ENCODE results near the gene ZCWPW1. TPM values are rescaled to one million over a fixed set of nuclear protein-coding genes. Genes with fewer than 3 reads are reported as not detected.
"Not testable (repeated sequence)": the region's sequence is repeated elsewhere in the genome, so short reads cannot be mapped to it uniquely, and the experiment has no call there.

ZCWPW1 gene
- total RNA-seq, 1 experiment from 2014 or later, result 4.1 TPM

GRCh38 chr7:100386940-100387339 is 41.6 kb downstream of the ZCWPW1 start:
- intact Hi-C loops (cut with micrococcal nuclease; ENCODE audit: unreplicated experiment), result no loop called here
- Mint-ChIP-seq H3K4me3 (ENCODE audit: low read depth, unreplicated experiment) (no peak overlapping the region), H3K4me1 (ENCODE audit: low read depth, unreplicated experiment) (no peaks in the 10 kb centered on the region), H3K27ac (ENCODE audit: unreplicated experiment) (no peak overlapping the region), H3K27me3 (ENCODE audit: unreplicated experiment) (peaks cover 40% of the 10 kb centered on the region), H3K36me3 (ENCODE audit: insufficient read depth, unreplicated experiment) (peaks cover 5% of the 10 kb centered on the region), H3K9me3 (ENCODE audit: low read depth, unreplicated experiment) (no peaks in the 10 kb centered on the region)
- no peak for TF ChIP-seq CTCF (IDR thresholded peaks at IDR 0.05; ENCODE audit: unreplicated experiment)
- DNase-seq, result no peak
- CTCF ChIA-PET, result no interaction called here
- BruUV-seq (replicated peaks), result no TSS peak

GRCh38 chr7:100384628-100385294 is 43.7 kb downstream of the ZCWPW1 start:
- CTCF ChIA-PET, result no interaction called here

GRCh38 chr7:100382234-100382853 is 46.2 kb downstream of the ZCWPW1 start:
- intact Hi-C loops (cut with micrococcal nuclease; ENCODE audit: unreplicated experiment); H3K9me3 Mint-ChIP-seq (ENCODE audit: low read depth, unreplicated experiment); CTCF ChIA-PET; H3K4me3 Mint-ChIP-seq (ENCODE audit: low read depth, unreplicated experiment); BruUV-seq (replicated peaks); H3K36me3 Mint-ChIP-seq (ENCODE audit: insufficient read depth, unreplicated experiment); DNase-seq; H3K27ac Mint-ChIP-seq (ENCODE audit: unreplicated experiment); H3K4me1 Mint-ChIP-seq (ENCODE audit: low read depth, unreplicated experiment): not testable (repeated sequence)
- H3K27me3 Mint-ChIP-seq (ENCODE audit: unreplicated experiment), result peaks cover 13% of the 10 kb centered on the region

More at GRCh38 chr7:100384628-100385294, 43.7 kb downstream of the ZCWPW1 start:
- H3K27ac Mint-ChIP-seq (ENCODE audit: unreplicated experiment), result no peak overlapping the region
- H3K4me3 Mint-ChIP-seq (ENCODE audit: low read depth, unreplicated experiment), result no peak overlapping the region
- no peak for TF ChIP-seq CTCF (IDR thresholded peaks at IDR 0.05; ENCODE audit: unreplicated experiment)
- peaks cover 24% of the 10 kb centered on the region for H3K27me3 Mint-ChIP-seq (ENCODE audit: unreplicated experiment)
- intact Hi-C loops (cut with micrococcal nuclease; ENCODE audit: unreplicated experiment), result no loop called here
- no TSS peak for BruUV-seq (replicated peaks)
- H3K4me1 Mint-ChIP-seq (ENCODE audit: low read depth, unreplicated experiment), result no peaks in the 10 kb centered on the region
- no peaks in the 10 kb centered on the region for H3K36me3 Mint-ChIP-seq (ENCODE audit: insufficient read depth, unreplicated experiment)
- no peak for DNase-seq
- no peaks in the 10 kb centered on the region for H3K9me3 Mint-ChIP-seq (ENCODE audit: low read depth, unreplicated experiment)

- CTCF ChIA-PET; intact Hi-C loops (cut with micrococcal nuclease; ENCODE audit: unreplicated experiment); H3K27ac Mint-ChIP-seq (ENCODE audit: unreplicated experiment); H3K4me3 Mint-ChIP-seq (ENCODE audit: low read depth, unreplicated experiment); BruUV-seq (replicated peaks); H3K4me1 Mint-ChIP-seq (ENCODE audit: low read depth, unreplicated experiment); H3K36me3 Mint-ChIP-seq (ENCODE audit: insufficient read depth, unreplicated experiment); DNase-seq; H3K9me3 Mint-ChIP-seq (ENCODE audit: low read depth, unreplicated experiment): not testable (repeated sequence)
- peaks cover 13% of the 10 kb centered on the region for H3K27me3 Mint-ChIP-seq (ENCODE audit: unreplicated experiment)
Measured at GRCh38 chr7:100381531-100382233, 46.8 kb downstream of the ZCWPW1 start.

GRCh38 chr7:100380196-100380595 is 48.3 kb downstream of the ZCWPW1 start:
- no peak overlapping the region for H3K4me3 Mint-ChIP-seq (ENCODE audit: low read depth, unreplicated experiment)
- CTCF ChIA-PET, result no interaction called here
- no peak overlapping the region for H3K27ac Mint-ChIP-seq (ENCODE audit: unreplicated experiment)

More at GRCh38 chr7:100380196-100380595, 48.3 kb downstream of the ZCWPW1 start:
- intact Hi-C loops (cut with micrococcal nuclease; ENCODE audit: unreplicated experiment), result no loop called here
- H3K36me3 Mint-ChIP-seq (ENCODE audit: insufficient read depth, unreplicated experiment), result no peaks in the 10 kb centered on the region
- H3K27me3 Mint-ChIP-seq (ENCODE audit: unreplicated experiment), result peaks cover 13% of the 10 kb centered on the region
- BruUV-seq (replicated peaks), result no TSS peak
- no peaks in the 10 kb centered on the region for H3K4me1 Mint-ChIP-seq (ENCODE audit: low read depth, unreplicated experiment)
- no peaks in the 10 kb centered on the region for H3K9me3 Mint-ChIP-seq (ENCODE audit: low read depth, unreplicated experiment)
- no peak for TF ChIP-seq CTCF (IDR thresholded peaks at IDR 0.05; ENCODE audit: unreplicated experiment)
- DNase-seq, result no peak
